ENCODE results near the gene TOR3A. TPM values are rescaled to one million over a fixed set of nuclear protein-coding genes. Genes with fewer than 3 reads are reported as not detected.

TOR3A gene
- total and polyA plus RNA-seq, 10 of the 15 experiments (the other 5 are each of a cell fraction or from before 2014, with no cell fraction given), result 8.6 to 87.9 (median 46.3) TPM

DNA sequence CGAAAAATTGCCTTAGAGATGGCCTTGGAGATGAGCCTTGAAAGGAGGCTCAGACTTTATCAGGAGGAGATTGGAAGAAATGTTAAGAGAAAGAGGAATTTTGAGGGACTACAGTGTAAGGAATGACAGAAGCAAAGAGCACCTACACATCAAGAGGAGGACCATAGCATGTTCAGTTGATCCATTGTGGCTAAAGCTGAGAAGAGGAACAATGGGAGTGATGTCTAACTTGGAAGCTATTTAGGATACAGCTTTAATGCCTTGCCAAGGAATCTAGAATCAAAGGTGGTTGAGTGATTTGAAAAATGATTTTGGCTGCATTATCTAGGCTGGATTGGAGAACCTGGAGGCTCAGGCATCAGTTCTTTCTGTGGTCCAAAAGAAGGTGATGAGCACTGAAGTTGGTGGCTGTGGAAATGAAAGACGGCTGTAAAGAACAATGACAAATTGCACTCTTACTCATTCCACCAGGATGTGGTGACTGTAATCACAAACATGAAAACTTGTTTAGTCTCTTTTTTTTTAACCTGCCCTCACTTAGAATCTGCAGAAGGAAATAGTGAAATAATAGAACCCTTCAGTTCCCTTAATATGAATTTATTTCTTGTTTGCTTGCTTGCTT lies 44.9 kb upstream of the TOR3A start (continued):
- 0 out of 4 replicates have a peak, but pooled peaks of 1 of the 2 experiments have one; percentile 26 for TF ChIP-seq EP300 (IDR thresholded peaks at IDR 0.05; ENCODE audit: borderline replicate concordance in 1 of 2, control insufficient read depth in 1 of 2, low read depth in 2 of 2, low read length in 2 of 2)
- TF ChIP-seq, protein P1, sequence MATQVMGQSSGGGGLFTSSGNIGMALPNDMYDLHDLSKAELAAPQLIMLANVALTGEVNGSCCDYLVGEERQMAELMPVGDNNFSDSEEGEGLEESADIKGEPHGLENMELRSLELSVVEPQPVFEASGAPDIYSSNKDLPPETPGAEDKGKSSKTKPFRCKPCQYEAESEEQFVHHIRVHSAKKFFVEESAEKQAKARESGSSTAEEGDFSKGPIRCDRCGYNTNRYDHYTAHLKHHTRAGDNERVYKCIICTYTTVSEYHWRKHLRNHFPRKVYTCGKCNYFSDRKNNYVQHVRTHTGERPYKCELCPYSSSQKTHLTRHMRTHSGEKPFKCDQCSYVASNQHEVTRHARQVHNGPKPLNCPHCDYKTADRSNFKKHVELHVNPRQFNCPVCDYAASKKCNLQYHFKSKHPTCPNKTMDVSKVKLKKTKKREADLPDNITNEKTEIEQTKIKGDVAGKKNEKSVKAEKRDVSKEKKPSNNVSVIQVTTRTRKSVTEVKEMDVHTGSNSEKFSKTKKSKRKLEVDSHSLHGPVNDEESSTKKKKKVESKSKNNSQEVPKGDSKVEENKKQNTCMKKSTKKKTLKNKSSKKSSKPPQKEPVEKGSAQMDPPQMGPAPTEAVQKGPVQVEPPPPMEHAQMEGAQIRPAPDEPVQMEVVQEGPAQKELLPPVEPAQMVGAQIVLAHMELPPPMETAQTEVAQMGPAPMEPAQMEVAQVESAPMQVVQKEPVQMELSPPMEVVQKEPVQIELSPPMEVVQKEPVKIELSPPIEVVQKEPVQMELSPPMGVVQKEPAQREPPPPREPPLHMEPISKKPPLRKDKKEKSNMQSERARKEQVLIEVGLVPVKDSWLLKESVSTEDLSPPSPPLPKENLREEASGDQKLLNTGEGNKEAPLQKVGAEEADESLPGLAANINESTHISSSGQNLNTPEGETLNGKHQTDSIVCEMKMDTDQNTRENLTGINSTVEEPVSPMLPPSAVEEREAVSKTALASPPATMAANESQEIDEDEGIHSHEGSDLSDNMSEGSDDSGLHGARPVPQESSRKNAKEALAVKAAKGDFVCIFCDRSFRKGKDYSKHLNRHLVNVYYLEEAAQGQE (IDR thresholded peaks at IDR 0.05; ENCODE audit: low read depth, low read length), result no peak
- peak; percentile 69 for TF ChIP-seq MTA2 (IDR thresholded peaks at IDR 0.05; ENCODE audit: low read depth)
- no peak for TF ChIP-seq CBX3 (IDR thresholded peaks at IDR 0.05; ENCODE audit: borderline replicate concordance, low read depth)
- TF ChIP-seq, protein P2, sequence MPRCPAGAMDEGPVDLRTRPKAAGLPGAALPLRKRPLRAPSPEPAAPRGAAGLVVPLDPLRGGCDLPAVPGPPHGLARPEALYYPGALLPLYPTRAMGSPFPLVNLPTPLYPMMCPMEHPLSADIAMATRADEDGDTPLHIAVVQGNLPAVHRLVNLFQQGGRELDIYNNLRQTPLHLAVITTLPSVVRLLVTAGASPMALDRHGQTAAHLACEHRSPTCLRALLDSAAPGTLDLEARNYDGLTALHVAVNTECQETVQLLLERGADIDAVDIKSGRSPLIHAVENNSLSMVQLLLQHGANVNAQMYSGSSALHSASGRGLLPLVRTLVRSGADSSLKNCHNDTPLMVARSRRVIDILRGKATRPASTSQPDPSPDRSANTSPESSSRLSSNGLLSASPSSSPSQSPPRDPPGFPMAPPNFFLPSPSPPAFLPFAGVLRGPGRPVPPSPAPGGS (IDR thresholded peaks at IDR 0.05; ENCODE audit: borderline replicate concordance, insufficient read depth, low read depth, low read length, poor library complexity, severe bottlenecking), result no peak
- TF ChIP-seq NFIC (IDR thresholded peaks at IDR 0.05; ENCODE audit: low read depth, low read length), result peak; percentile 47; the same call in 1 of the 2 replicates
- no peak for TF ChIP-seq CHD2 (IDR thresholded peaks at IDR 0.05; ENCODE audit: borderline replicate concordance, low read depth, low read length)
- TF ChIP-seq, protein P3, sequence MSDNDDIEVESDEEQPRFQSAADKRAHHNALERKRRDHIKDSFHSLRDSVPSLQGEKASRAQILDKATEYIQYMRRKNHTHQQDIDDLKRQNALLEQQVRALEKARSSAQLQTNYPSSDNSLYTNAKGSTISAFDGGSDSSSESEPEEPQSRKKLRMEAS (IDR thresholded peaks at IDR 0.05; ENCODE audit: low read depth, low read length), result no peak
- peak; percentile 64 for TF ChIP-seq ZNF384 (IDR thresholded peaks at IDR 0.05; ENCODE audit: borderline replicate concordance, low read depth, low read length)
- TF ChIP-seq, protein P4, sequence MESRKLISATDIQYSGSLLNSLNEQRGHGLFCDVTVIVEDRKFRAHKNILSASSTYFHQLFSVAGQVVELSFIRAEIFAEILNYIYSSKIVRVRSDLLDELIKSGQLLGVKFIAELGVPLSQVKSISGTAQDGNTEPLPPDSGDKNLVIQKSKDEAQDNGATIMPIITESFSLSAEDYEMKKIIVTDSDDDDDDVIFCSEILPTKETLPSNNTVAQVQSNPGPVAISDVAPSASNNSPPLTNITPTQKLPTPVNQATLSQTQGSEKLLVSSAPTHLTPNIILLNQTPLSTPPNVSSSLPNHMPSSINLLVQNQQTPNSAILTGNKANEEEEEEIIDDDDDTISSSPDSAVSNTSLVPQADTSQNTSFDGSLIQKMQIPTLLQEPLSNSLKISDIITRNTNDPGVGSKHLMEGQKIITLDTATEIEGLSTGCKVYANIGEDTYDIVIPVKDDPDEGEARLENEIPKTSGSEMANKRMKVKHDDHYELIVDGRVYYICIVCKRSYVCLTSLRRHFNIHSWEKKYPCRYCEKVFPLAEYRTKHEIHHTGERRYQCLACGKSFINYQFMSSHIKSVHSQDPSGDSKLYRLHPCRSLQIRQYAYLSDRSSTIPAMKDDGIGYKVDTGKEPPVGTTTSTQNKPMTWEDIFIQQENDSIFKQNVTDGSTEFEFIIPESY (IDR thresholded peaks at IDR 0.05), result no peak
- TF ChIP-seq, protein P5, sequence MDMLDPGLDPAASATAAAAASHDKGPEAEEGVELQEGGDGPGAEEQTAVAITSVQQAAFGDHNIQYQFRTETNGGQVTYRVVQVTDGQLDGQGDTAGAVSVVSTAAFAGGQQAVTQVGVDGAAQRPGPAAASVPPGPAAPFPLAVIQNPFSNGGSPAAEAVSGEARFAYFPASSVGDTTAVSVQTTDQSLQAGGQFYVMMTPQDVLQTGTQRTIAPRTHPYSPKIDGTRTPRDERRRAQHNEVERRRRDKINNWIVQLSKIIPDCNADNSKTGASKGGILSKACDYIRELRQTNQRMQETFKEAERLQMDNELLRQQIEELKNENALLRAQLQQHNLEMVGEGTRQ (IDR thresholded peaks at IDR 0.05; ENCODE audit: borderline replicate concordance, low read depth, low read length), result no peak
- no peak for TF ChIP-seq FOXM1 (IDR thresholded peaks at IDR 0.05; ENCODE audit: low read depth, low read length)
- no peak for TF ChIP-seq CHD4 (IDR thresholded peaks at IDR 0.05)
- no peak for TF ChIP-seq STAT1 (conservative IDR thresholded peaks at IDR 0.05)
- TF ChIP-seq, protein P6, sequence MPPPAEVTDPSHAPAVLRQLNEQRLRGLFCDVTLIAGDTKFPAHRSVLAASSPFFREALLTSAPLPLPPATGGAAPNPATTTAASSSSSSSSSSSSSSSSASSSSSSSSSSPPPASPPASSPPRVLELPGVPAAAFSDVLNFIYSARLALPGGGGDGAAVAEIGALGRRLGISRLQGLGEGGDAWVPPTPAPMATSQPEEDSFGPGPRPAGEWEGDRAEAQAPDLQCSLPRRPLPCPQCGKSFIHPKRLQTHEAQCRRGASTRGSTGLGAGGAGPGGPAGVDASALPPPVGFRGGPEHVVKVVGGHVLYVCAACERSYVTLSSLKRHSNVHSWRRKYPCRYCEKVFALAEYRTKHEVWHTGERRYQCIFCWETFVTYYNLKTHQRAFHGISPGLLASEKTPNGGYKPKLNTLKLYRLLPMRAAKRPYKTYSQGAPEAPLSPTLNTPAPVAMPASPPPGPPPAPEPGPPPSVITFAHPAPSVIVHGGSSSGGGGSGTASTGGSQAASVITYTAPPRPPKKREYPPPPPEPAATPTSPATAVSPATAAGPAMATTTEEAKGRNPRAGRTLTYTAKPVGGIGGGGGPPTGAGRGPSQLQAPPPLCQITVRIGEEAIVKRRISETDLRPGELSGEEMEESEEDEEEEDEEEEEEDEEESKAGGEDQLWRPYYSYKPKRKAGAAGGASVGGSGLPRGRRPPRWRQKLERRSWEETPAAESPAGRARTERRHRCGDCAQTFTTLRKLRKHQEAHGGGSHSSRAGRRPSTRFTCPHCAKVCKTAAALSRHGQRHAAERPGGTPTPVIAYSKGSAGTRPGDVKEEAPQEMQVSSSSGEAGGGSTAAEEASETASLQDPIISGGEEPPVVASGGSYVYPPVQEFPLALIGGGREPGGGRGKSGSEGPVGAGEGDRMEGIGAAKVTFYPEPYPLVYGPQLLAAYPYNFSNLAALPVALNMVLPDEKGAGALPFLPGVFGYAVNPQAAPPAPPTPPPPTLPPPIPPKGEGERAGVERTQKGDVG (CRISPR knock-in tag; IDR thresholded peaks at IDR 0.05), result no peak
- no peak for TF ChIP-seq ZNF207 (IDR thresholded peaks at IDR 0.05; ENCODE audit: borderline replicate concordance)
